OCI-M2 (cell line): ENCODE data around the gene BSND.
"Not testable (repeated sequence)": the region's sequence is repeated elsewhere in the genome, so short reads cannot be mapped to it uniquely, and the experiment has no call there.

Experiments used
- DNase-seq: peaks from one replicate; lab custom pipeline; 2025; ENCODE audit not compliant: unreplicated experiment; lab: John Stamatoyannopoulos, UW

The BSND gene

GRCh38 chr1:54998677-54999076 is at the start of gene BSND:
BSND (plus strand) TSS chr1:54998933; CDS start chr1:54999187, 254 bp downstream.
- DNase-seq, result no peak

GRCh38 chr1:54949053-54949452 is 49.7 kb upstream of the BSND start:
- DNase-seq, result no peak

- DNase-seq, result no peak
Observed at GRCh38 chr1:54950006-54950368, 48.7 kb upstream of the BSND start.

- DNase-seq, result no peak
Observed at GRCh38 chr1:54950369-54951163, 48.2 kb upstream of the BSND start.

GRCh38 chr1:54951810-54952226 is 46.9 kb upstream of the BSND start:
- no peak for DNase-seq

GRCh38 chr1:54952950-54953718 is 45.6 kb upstream of the BSND start:
- no peak for DNase-seq

- no peak for DNase-seq
Observed at GRCh38 chr1:54953846-54954245, 44.9 kb upstream of the BSND start.

GRCh38 chr1:54955359-54955758 is 43.4 kb upstream of the BSND start:
- DNase-seq, result no peak

- no peak for DNase-seq
Observed at GRCh38 chr1:54956726-54957125, 42.0 kb upstream of the BSND start.

- no peak for DNase-seq
Observed at GRCh38 chr1:54959241-54959640, 39.5 kb upstream of the BSND start.

- DNase-seq, result no peak
Observed at GRCh38 chr1:54962612-54963395, 35.9 kb upstream of the BSND start.

GRCh38 chr1:54963829-54964228 is 34.9 kb upstream of the BSND start:
- not testable (repeated sequence) for DNase-seq

- DNase-seq, result no peak
Observed at GRCh38 chr1:54965624-54966340, 33.0 kb upstream of the BSND start.

GRCh38 chr1:54967372-54967771 is 31.4 kb upstream of the BSND start:
- DNase-seq, result no peak

- DNase-seq, result no peak
Observed at GRCh38 chr1:54968551-54968950, 30.2 kb upstream of the BSND start.

GRCh38 chr1:54969879-54970278 is 28.9 kb upstream of the BSND start:
- DNase-seq, result no peak

GRCh38 chr1:54970901-54971300 is 27.8 kb upstream of the BSND start:
- DNase-seq, result no peak

GRCh38 chr1:54971317-54971791 is 27.4 kb upstream of the BSND start:
- no peak for DNase-seq

- no peak for DNase-seq
Observed at GRCh38 chr1:54972436-54972835, 26.3 kb upstream of the BSND start.

- no peak for DNase-seq
Observed at GRCh38 chr1:54973205-54973921, 25.4 kb upstream of the BSND start.
